ENCODE measurements around the gene ATP6AP1. TPM values are rescaled to one million over a fixed set of nuclear protein-coding genes. Genes with fewer than 3 reads are reported as not detected.

The ATP6AP1 gene
- total RNA-seq, 1 donor from 2014 or later = 54.3 TPM

GRCh38 chrX:154466907-154467306 is 38.4 kb downstream of the ATP6AP1 start:
- no peak overlapping the region for H3K4me3 Mint-ChIP-seq
- H3K27ac Mint-ChIP-seq = no peak overlapping the region
- H3K36me3 Mint-ChIP-seq (ENCODE audit: low read depth) = no peaks in the 10 kb centered on the region
- DNase-seq (ENCODE audit: low spot score) = no peak
- no peaks in the 10 kb centered on the region for H3K4me1 Mint-ChIP-seq (ENCODE audit: low read depth)
- no peaks in the 10 kb centered on the region for H3K9me3 Mint-ChIP-seq
- no peaks in the 10 kb centered on the region for H3K27me3 Mint-ChIP-seq (ENCODE audit: insufficient read depth)
- intact Hi-C loops (cut with micrococcal nuclease) = no loop called here

DNA sequence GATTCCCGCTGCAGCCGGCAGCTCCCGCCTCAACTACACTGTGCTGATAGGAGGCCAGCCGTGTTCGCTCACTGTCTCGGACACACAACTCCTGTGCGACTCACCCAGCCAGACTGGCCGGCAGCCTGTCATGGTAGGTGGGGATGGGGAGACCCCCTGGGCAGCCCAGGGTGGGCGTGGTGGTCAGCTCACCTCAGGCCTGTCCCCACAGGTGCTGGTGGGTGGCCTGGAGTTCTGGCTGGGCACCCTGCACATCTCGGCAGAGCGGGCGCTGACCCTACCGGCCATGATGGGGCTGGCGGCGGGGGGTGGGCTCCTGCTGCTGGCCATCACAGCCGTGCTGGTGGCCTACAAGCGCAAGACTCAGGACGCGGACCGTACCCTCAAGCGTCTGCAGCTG is 39.1 kb downstream of the ATP6AP1 start:
- no peaks in the 10 kb centered on the region for H3K27me3 Mint-ChIP-seq (ENCODE audit: insufficient read depth)

GRCh38 chrX:154468217-154468616 is 39.7 kb downstream of the ATP6AP1 start:
- Mint-ChIP-seq H3K9me3 (no peaks in the 10 kb centered on the region), H3K27ac (no peak overlapping the region), H3K27me3 (ENCODE audit: insufficient read depth) (no peaks in the 10 kb centered on the region), H3K4me1 (ENCODE audit: low read depth) (no peaks in the 10 kb centered on the region), H3K4me3 (no peak overlapping the region), H3K36me3 (ENCODE audit: low read depth) (no peaks in the 10 kb centered on the region)
- DNase-seq (ENCODE audit: low spot score) = no peak
- intact Hi-C loops (cut with micrococcal nuclease) = no loop called here

More for the DNA sequence above, 39.1 kb downstream of the ATP6AP1 start:
- Mint-ChIP-seq H3K27ac (no peak overlapping the region), H3K36me3 (ENCODE audit: low read depth) (no peaks in the 10 kb centered on the region), H3K4me3 (no peak overlapping the region), H3K4me1 (ENCODE audit: low read depth) (no peaks in the 10 kb centered on the region), H3K9me3 (no peaks in the 10 kb centered on the region)
- intact Hi-C loops (cut with micrococcal nuclease) = no loop called here
- DNase-seq (ENCODE audit: low spot score) = no peak

GRCh38 chrX:154469114-154469513 is 40.6 kb downstream of the ATP6AP1 start:
- intact Hi-C loops (cut with micrococcal nuclease) = no loop called here
- Mint-ChIP-seq H3K36me3 (ENCODE audit: low read depth) (no peaks in the 10 kb centered on the region), H3K9me3 (no peaks in the 10 kb centered on the region), H3K27ac (no peak overlapping the region), H3K27me3 (ENCODE audit: insufficient read depth) (no peaks in the 10 kb centered on the region), H3K4me3 (no peak overlapping the region), H3K4me1 (ENCODE audit: low read depth) (no peaks in the 10 kb centered on the region)
- DNase-seq (ENCODE audit: low spot score) = no peak

DNA sequence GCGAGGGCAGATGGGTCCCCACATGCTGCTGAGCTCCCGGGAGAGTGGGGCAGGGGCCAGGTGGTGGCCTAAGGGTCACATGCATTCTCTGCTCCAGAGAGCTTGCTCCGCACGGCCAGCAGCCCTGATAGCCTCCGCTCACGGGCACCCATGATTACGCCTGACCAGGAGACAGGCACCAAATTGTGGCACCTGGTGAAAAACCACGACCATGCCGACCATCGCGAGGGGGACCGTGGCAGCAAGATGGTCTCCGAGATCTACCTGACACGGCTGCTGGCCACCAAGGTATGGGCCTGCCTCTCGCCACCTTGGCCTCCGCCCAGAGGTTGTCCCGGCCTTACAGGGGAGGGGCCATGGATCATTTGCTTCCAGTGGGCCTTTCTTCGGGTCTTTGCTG is 41.4 kb downstream of the ATP6AP1 start:
- H3K9me3 Mint-ChIP-seq = no peaks in the 10 kb centered on the region
- DNase-seq (ENCODE audit: low spot score) = no peak
- H3K27me3 Mint-ChIP-seq (ENCODE audit: insufficient read depth) = no peaks in the 10 kb centered on the region
- no peaks in the 10 kb centered on the region for H3K4me1 Mint-ChIP-seq (ENCODE audit: low read depth)
- no peaks in the 10 kb centered on the region for H3K36me3 Mint-ChIP-seq (ENCODE audit: low read depth)
- no peak overlapping the region for H3K27ac Mint-ChIP-seq
- intact Hi-C loops (cut with micrococcal nuclease) = no loop called here
- H3K4me3 Mint-ChIP-seq = no peak overlapping the region

DNA sequence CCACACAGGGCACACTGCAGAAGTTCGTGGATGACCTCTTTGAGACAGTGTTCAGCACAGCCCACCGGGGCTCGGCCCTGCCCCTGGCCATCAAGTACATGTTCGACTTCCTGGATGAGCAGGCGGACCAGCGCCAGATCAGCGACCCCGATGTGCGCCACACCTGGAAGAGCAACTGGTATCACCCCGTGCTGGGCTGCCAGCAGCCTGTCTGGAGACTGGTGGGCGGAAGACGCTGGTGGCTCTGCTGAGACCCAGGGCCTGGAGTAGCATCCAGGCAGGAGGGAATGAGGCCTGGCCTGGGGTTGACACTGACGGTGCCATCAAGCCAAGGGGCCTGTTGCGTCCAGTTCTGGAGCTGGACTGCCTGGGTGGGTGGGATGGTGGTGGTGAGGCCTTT is 42.0 kb downstream of the ATP6AP1 start:
- peaks cover 2% of the 10 kb centered on the region for H3K36me3 Mint-ChIP-seq (ENCODE audit: low read depth)
- H3K27ac Mint-ChIP-seq = no peak overlapping the region
- no peak for DNase-seq (ENCODE audit: low spot score)
- no peaks in the 10 kb centered on the region for H3K9me3 Mint-ChIP-seq
- H3K4me3 Mint-ChIP-seq = no peak overlapping the region
- no peaks in the 10 kb centered on the region for H3K27me3 Mint-ChIP-seq (ENCODE audit: insufficient read depth)
- peaks cover 2% of the 10 kb centered on the region for H3K4me1 Mint-ChIP-seq (ENCODE audit: low read depth)
- intact Hi-C loops (cut with micrococcal nuclease) = no loop called here

DNA sequence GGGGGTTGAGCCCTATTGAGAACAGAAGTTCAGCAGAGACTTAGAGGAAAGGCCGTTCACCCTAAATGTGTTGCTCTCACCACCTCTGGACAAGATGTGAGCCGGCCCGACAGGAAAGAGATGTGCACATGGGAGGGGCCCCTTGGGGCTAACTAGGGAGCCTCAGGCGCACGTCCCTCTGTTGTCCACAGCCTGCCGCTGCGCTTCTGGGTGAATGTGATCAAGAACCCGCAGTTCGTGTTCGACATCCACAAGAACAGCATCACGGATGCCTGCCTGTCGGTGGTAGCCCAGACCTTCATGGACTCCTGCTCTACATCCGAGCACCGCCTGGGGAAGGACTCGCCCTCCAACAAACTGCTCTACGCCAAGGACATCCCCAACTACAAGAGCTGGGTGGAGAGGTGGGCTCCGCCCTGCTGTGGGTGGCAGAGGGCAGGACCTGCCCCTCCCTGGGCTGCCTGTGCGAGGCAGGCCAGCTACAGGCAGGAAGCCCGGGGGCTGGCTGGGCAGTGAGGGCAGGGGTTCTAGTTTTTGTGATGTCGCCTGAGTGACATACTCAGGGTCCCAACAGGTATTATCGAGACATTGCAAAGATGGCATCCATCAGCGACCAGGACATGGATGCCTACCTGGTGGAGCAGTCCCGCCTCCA is 42.6 kb downstream of the ATP6AP1 start:
- Mint-ChIP-seq H3K36me3 (ENCODE audit: low read depth) (peaks cover 4% of the 10 kb centered on the region), H3K4me3 (no peak overlapping the region), H3K27ac (no peak overlapping the region), H3K27me3 (ENCODE audit: insufficient read depth) (no peaks in the 10 kb centered on the region), H3K9me3 (no peaks in the 10 kb centered on the region), H3K4me1 (ENCODE audit: low read depth) (peaks cover 6% of the 10 kb centered on the region)
- DNase-seq (ENCODE audit: low spot score) = no peak
- intact Hi-C loops (cut with micrococcal nuclease) = no loop called here

DNA sequence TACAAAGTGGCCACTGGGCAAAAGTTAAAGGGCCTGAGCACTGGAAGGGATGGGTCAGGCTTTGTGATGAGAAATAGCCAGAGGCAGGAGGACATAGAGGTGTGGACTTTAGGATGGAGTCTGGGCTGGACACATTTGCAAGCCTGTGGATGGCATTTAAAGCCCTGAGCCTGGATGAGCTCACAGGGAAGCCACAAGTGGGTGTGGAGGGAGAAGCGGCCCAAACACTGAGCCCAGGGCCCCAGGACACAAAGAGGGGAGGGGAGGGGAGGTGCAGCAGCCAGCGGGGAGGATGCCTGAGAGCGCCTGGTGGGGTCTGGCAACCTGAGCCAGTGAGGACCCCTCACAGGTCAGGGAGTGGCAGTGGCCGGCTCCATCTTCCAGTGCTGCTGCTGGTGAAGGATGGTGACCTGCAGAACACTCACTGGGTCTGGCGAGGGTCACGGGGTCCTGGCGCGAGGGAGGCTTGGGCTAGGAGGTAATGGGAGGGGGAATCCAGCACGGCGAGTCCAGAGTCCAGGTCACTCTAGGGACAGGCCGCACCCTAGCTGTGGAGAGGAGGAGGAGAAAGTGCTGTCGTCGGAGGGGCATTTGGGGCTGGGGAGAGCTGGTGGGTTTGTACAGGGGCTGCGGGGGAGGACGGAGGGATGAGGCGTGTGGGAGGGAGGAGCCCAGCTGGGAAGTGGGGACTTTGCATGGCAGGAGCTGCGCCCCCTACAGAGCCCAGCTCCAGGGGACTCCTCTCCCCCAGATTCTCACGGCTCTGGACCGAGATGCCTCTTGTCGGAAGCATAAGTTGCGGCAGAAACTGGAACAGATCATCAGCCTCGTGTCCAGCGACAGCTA is 43.6 kb downstream of the ATP6AP1 start:
- no peaks in the 10 kb centered on the region for H3K9me3 Mint-ChIP-seq
- H3K4me3 Mint-ChIP-seq = no peak overlapping the region
- H3K4me1 Mint-ChIP-seq (ENCODE audit: low read depth) = peaks cover 6% of the 10 kb centered on the region
- no peak overlapping the region for H3K27ac Mint-ChIP-seq
- H3K36me3 Mint-ChIP-seq (ENCODE audit: low read depth) = peaks cover 4% of the 10 kb centered on the region
- H3K27me3 Mint-ChIP-seq (ENCODE audit: insufficient read depth) = no peaks in the 10 kb centered on the region
- intact Hi-C loops (cut with micrococcal nuclease) = no loop called here
- no peak for DNase-seq (ENCODE audit: low spot score)

GRCh38 chrX:154472685-154473632 is 44.5 kb downstream of the ATP6AP1 start:
- peaks cover 4% of the 10 kb centered on the region for H3K36me3 Mint-ChIP-seq (ENCODE audit: low read depth)
- H3K27ac Mint-ChIP-seq = no peak overlapping the region
- H3K9me3 Mint-ChIP-seq = no peaks in the 10 kb centered on the region
- intact Hi-C loops (cut with micrococcal nuclease) = no loop called here
- no peak for DNase-seq (ENCODE audit: low spot score)
- H3K4me1 Mint-ChIP-seq (ENCODE audit: low read depth) = peaks cover 12% of the 10 kb centered on the region
- H3K27me3 Mint-ChIP-seq (ENCODE audit: insufficient read depth) = no peaks in the 10 kb centered on the region
- H3K4me3 Mint-ChIP-seq = no peak overlapping the region

DNA sequence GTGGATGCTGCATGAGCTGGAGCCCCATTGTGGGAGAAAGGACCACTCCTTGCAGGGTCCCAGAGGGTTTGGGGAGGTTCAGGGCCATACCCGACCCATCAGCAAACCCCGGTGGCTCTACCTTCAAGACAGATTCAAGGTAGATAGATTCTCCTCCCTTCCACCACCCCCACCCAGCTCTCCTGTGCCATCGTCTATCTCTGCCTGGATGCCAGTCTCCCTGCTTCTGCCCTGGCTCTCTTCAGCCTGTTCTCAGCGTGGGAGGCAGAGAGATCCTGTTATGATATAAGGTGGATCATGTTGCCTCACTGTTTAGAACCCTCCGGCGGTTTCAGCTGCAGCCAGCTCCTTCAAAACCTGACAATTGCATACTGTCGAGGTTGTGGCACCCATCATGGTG is 45.2 kb downstream of the ATP6AP1 start:
- Mint-ChIP-seq H3K36me3 (ENCODE audit: low read depth) (peaks cover 4% of the 10 kb centered on the region), H3K9me3 (no peaks in the 10 kb centered on the region), H3K4me3 (no peak overlapping the region), H3K27ac (no peak overlapping the region), H3K27me3 (ENCODE audit: insufficient read depth) (no peaks in the 10 kb centered on the region), H3K4me1 (ENCODE audit: low read depth) (peaks cover 12% of the 10 kb centered on the region)
- intact Hi-C loops (cut with micrococcal nuclease) = no loop called here
- DNase-seq (ENCODE audit: low spot score) = no peak

GRCh38 chrX:154476821-154477220 is 48.3 kb downstream of the ATP6AP1 start:
- Mint-ChIP-seq H3K9me3 (no peaks in the 10 kb centered on the region), H3K27me3 (ENCODE audit: insufficient read depth) (no peaks in the 10 kb centered on the region), H3K36me3 (ENCODE audit: low read depth) (peaks cover 4% of the 10 kb centered on the region), H3K4me3 (no peak overlapping the region), H3K4me1 (ENCODE audit: low read depth) (peaks cover 18% of the 10 kb centered on the region), H3K27ac (no peak overlapping the region)
- no peak for DNase-seq (ENCODE audit: low spot score)
- intact Hi-C loops (cut with micrococcal nuclease) = loop anchor here (5.0 kb wide), 2 partner anchors 65 to 550 kb away; partner anchors contain the start of genes ARHGAP4 and TAFAZZIN

DNA sequence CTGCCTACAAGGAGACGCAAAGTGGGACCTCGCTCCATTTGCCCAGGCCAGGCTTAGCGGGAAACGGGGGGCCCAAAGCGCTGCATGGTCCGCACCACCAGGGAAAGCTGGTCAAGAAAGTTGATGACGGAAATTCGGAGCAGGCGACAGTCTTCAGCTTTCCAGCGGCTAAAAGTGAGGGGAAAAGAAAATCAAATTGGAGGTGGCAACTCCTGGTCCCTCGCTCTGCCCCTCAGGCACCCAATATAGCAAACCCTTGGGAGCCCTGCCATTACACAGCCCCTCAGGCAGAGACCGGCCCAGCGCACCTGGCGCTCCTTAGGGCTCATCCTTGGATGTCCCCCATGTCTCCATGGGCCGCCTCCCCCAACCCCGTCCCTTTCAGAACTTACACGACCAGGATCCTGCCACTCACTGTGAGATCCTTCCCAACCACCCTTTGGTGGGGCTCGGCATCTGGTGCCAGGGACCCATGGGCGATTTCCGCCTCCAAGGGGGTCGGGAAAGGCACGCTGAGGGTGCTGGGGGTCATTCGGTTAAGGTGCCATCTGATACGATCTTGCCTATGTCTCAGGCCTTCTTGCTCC is 49.5 kb downstream of the ATP6AP1 start:
- no peaks in the 10 kb centered on the region for H3K27me3 Mint-ChIP-seq (ENCODE audit: insufficient read depth)
- H3K4me1 Mint-ChIP-seq (ENCODE audit: low read depth) = peaks cover 18% of the 10 kb centered on the region
- H3K36me3 Mint-ChIP-seq (ENCODE audit: low read depth) = peaks cover 4% of the 10 kb centered on the region
- H3K4me3 Mint-ChIP-seq = peak overlapping the region; percentile 88
- peak overlapping the region; percentile 77 for H3K27ac Mint-ChIP-seq
- intact Hi-C loops (cut with micrococcal nuclease) = loop anchor here (1.0 to 5.0 kb wide), 6 partner anchors 34 to 551 kb away; partner anchors contain the start of genes ARHGAP4, FAM50A, G6PD and GDI1
- no peaks in the 10 kb centered on the region for H3K9me3 Mint-ChIP-seq
- DNase-seq (ENCODE audit: low spot score) = no peak

Data from activated T-helper 1 cell treated with anti-CD3 and anti-CD28 coated beads, Interleukin-12 subunit alpha, Interleukin-12 subunit beta, Interleukin-2, Interleukin-4 antibody, amounts not matched to agents 30 ng/mL and 10 ng/mL and 1 ng/mL, durations not matched to agents 14 hours and 24 hours and 36 hours (primary cell).